Neural progenitor cell (in vitro differentiated cells): Measurements from ENCODE around the gene UPF2. TPM values are rescaled to one million over a fixed set of nuclear protein-coding genes. Genes with fewer than 3 reads are reported as not detected.
"Not testable (repeated sequence)": the region's sequence is repeated elsewhere in the genome, so short reads cannot be mapped to it uniquely, and the experiment has no call there.

Experiments
- DNase-seq: peaks from one replicate; pipeline ENCODE4 v3.0.0-alpha.2; 2016; ENCODE audit warnings: low spot score
- H2AFZ ChIP-seq: fragments of 200-600 bp; sonication (generic); replicated peaks from 2 replicates; pipeline ENCODE4 v1.6.1; 2016; ENCODE audit warnings: antibody characterized with exemption
- H3F3A ChIP-seq: fragments of 200-600 bp; sonication (generic); 2 replicates; pipeline ENCODE4 v1.6.1; 2016; ENCODE audit warnings: antibody characterized with exemption, low read depth
- H3K27ac ChIP-seq: fragments of 200-600 bp; sonication (generic); 2 replicates; pipeline ENCODE4 v1.5.1; 2016; ENCODE audit warnings: mild to moderate bottlenecking
- H3K27me3 ChIP-seq: fragments of 200-600 bp; sonication (generic); 2 replicates; pipeline ENCODE4 v1.6.1; 2016; ENCODE audit warnings: mild to moderate bottlenecking, moderate library complexity
- H3K36me3 ChIP-seq: fragments of 200-600 bp; sonication (generic); 2 replicates; pipeline ENCODE4 v1.5.1; 2016
- H3K4me1 ChIP-seq: fragments of 200-600 bp; sonication (generic); 2 replicates; pipeline ENCODE4 v1.6.1; 2016; ENCODE audit warnings: mixed run types
- H3K4me2 ChIP-seq: fragments of 200-600 bp; sonication (generic); 2 replicates; pipeline ENCODE4 v1.6.1; 2016
- H3K4me3 ChIP-seq: fragments of 200-600 bp; sonication (generic); 2 replicates; pipeline ENCODE4 v1.5.1; 2016
- H3K79me2 ChIP-seq: fragments of 200-600 bp; sonication (generic); 2 replicates; pipeline ENCODE4 v1.6.1; 2016; ENCODE audit warnings: low read depth
- H3K9ac ChIP-seq: fragments of 200-600 bp; sonication (generic); 2 replicates; pipeline ENCODE4 v1.6.1; 2016
- H3K9me3 ChIP-seq: fragments of 200-600 bp; sonication (generic); 2 replicates; pipeline ENCODE4 v1.5.1; 2016; ENCODE audit warnings: low read depth
- H4K20me1 ChIP-seq: fragments of 200-600 bp; sonication (generic); 2 replicates; pipeline ENCODE4 v1.6.1; 2016; ENCODE audit warnings: low read depth
- H3K27ac Mint-ChIP-seq: 3 replicates; pipeline ENCODE4 v1.8.0; 2021; ENCODE audit warnings: mixed read lengths
- H3K27me3 Mint-ChIP-seq: 2 replicates; pipeline ENCODE4 v1.8.0; 2022; ENCODE audit warnings: low read depth, mild to moderate bottlenecking, inconsistent platforms, moderate library complexity, mixed read lengths; ENCODE audit not compliant: insufficient read depth
- H3K36me3 Mint-ChIP-seq: 3 replicates; pipeline ENCODE4 v1.8.0; 2021; ENCODE audit warnings: mixed read lengths
- H3K4me1 Mint-ChIP-seq: 3 replicates; pipeline ENCODE4 v1.8.0; 2021; ENCODE audit warnings: mixed read lengths
- H3K4me3 Mint-ChIP-seq: 3 replicates; pipeline ENCODE4 v1.8.0; 2021; ENCODE audit warnings: mild to moderate bottlenecking, moderate library complexity, mixed read lengths
- H3K9me3 Mint-ChIP-seq: 3 replicates; pipeline ENCODE4 v1.8.0; 2020; ENCODE audit warnings: mixed read lengths
- CTCF ChIP-seq: fragments of 200-600 bp; sonication (generic); IDR thresholded peaks from 2 replicates; pipeline ENCODE4 v1.5.1; 2017; ENCODE audit warnings: antibody characterized with exemption, mild to moderate bottlenecking
- EZH2 ChIP-seq: fragments of 200-600 bp; sonication (generic); IDR thresholded peaks from 2 replicates; pipeline ENCODE4 v1.6.1; 2017; ENCODE audit warnings: antibody characterized with exemption, mild to moderate bottlenecking, moderate library complexity
- EZH2phosphoT487 ChIP-seq: fragments of 200-600 bp; sonication (generic); IDR thresholded peaks from 2 replicates; pipeline ENCODE4 v1.6.1; 2017; ENCODE audit warnings: antibody characterized with exemption
- total RNA-seq: library from RNA; depleted of rRNA; stranded (reverse); fragments of >200 nt; gene quantifications from 2 replicates; pipeline ENCODE4 v1.2.3, GENCODE V29; 2015; ENCODE audit warnings: low replicate concordance

The UPF2 gene
- total RNA-seq, 1 donor from 2014 or later, result 33.2 TPM

GRCh38 chr10:12010353-12010752 lies 32.3 kb downstream of the UPF2 start:
- Histone ChIP-seq H3K9ac (no peak overlapping the region), H3K4me3 (no peak overlapping the region), H3K27me3 (no peaks in the 10 kb centered on the region), H3K4me1 (no peaks in the 10 kb centered on the region), H2AFZ (no peak overlapping the region), H4K20me1 (no peaks in the 10 kb centered on the region), H3K27ac (no peak overlapping the region), H3K79me2 (peaks cover 23% of the 10 kb centered on the region), H3K36me3 (peaks cover 16% of the 10 kb centered on the region), H3F3A (no peaks in the 10 kb centered on the region), H3K9me3 (no peaks in the 10 kb centered on the region), H3K4me2 (no peak overlapping the region)
- H3K36me3 Mint-ChIP-seq, result peaks cover 28% of the 10 kb centered on the region
- no peak overlapping the region for H3K4me3 Mint-ChIP-seq
- no peaks in the 10 kb centered on the region for H3K27me3 Mint-ChIP-seq
- no peaks in the 10 kb centered on the region for H3K4me1 Mint-ChIP-seq
- TF ChIP-seq CTCF, result no peak
- TF ChIP-seq EZH2, result no peak
- no peak for TF ChIP-seq EZH2phosphoT487
- DNase-seq, result no peak
- no peak overlapping the region for H3K27ac Mint-ChIP-seq
- H3K9me3 Mint-ChIP-seq, result peaks cover 7% of the 10 kb centered on the region

- H3K27ac Mint-ChIP-seq, H3K27me3 ChIP-seq, H3K4me2 ChIP-seq, H2AFZ ChIP-seq, H3K4me3 ChIP-seq, H3K9ac ChIP-seq, DNase-seq, H3K4me3 Mint-ChIP-seq, H3K4me1 Mint-ChIP-seq, H3K79me2 ChIP-seq, H3K9me3 Mint-ChIP-seq, H3K27me3 Mint-ChIP-seq, H4K20me1 ChIP-seq, H3K4me1 ChIP-seq, H3F3A ChIP-seq, H3K27ac ChIP-seq, H3K9me3 ChIP-seq: not testable (repeated sequence)
- H3K36me3 Mint-ChIP-seq, result peaks cover 33% of the 10 kb centered on the region
- H3K36me3 ChIP-seq, result peaks cover 14% of the 10 kb centered on the region
Measured at GRCh38 chr10:12008842-12009241, 33.8 kb downstream of the UPF2 start.

GRCh38 chr10:12006671-12007070 lies 35.9 kb downstream of the UPF2 start:
- no peak overlapping the region for H3K27ac Mint-ChIP-seq
- H3K36me3 ChIP-seq, result peaks cover 11% of the 10 kb centered on the region
- H3K36me3 Mint-ChIP-seq, result peaks cover 37% of the 10 kb centered on the region

More at GRCh38 chr10:12006671-12007070, 35.9 kb downstream of the UPF2 start:
- H3K9ac ChIP-seq, result no peak overlapping the region
- H3K4me3 Mint-ChIP-seq, result no peak overlapping the region
- H3K27ac ChIP-seq, result no peak overlapping the region
- H3F3A ChIP-seq, result no peaks in the 10 kb centered on the region
- DNase-seq, result no peak
- H3K9me3 ChIP-seq, result no peaks in the 10 kb centered on the region
- no peaks in the 10 kb centered on the region for H3K27me3 Mint-ChIP-seq
- peaks cover 7% of the 10 kb centered on the region for H3K9me3 Mint-ChIP-seq
- no peak overlapping the region for H3K4me3 ChIP-seq
- H3K27me3 ChIP-seq, result no peaks in the 10 kb centered on the region
- H4K20me1 ChIP-seq, result no peaks in the 10 kb centered on the region
- H2AFZ ChIP-seq, result no peak overlapping the region
- no peaks in the 10 kb centered on the region for H3K4me1 ChIP-seq
- no peaks in the 10 kb centered on the region for H3K4me1 Mint-ChIP-seq
- no peak for TF ChIP-seq CTCF
- TF ChIP-seq EZH2phosphoT487, result no peak
- TF ChIP-seq EZH2, result no peak
- H3K4me2 ChIP-seq, result no peak overlapping the region
- H3K79me2 ChIP-seq, result no peaks in the 10 kb centered on the region
